GM12872 (cell line): ENCODE results near the gene PDGFC.

Experiments used
- TF ChIP-seq, protein P1 (sequence below): IDR thresholded peaks from 3 replicates; pipeline ENCODE4 v1.5.1; 2011; ENCODE audit warnings: low read depth, mild to moderate bottlenecking, low read length, moderate library complexity; ENCODE audit not compliant: insufficient read depth

The PDGFC gene

DNA sequence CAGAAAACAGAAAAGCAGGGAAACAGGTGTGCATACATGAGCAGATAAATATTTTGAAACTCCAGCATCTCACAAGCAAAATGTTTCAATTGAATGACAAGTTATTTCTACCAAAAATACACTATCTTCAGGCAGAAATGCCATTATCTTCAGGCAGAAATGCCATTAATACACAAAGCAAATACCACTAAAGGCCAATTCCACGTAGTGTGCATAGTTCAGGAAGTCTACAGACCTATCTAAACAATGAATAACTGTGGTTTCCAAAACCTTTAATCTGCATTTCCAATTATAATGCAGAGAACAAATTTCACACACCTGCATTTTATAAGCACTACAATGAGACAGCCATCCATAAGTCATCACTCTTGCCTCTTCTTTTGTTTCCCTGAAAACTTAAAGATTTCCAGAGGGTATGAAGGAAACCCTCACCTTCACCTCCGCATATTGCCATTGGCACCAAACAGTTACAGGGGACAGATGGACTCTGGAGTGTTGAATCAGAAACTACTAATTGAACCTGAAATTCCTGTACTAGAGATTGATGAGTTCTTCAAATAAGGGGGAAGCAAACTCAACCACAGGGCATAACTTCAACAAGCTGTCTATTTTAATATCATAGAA lies 179.0 kb downstream of the PDGFC start:
- TF ChIP-seq, protein P1, sequence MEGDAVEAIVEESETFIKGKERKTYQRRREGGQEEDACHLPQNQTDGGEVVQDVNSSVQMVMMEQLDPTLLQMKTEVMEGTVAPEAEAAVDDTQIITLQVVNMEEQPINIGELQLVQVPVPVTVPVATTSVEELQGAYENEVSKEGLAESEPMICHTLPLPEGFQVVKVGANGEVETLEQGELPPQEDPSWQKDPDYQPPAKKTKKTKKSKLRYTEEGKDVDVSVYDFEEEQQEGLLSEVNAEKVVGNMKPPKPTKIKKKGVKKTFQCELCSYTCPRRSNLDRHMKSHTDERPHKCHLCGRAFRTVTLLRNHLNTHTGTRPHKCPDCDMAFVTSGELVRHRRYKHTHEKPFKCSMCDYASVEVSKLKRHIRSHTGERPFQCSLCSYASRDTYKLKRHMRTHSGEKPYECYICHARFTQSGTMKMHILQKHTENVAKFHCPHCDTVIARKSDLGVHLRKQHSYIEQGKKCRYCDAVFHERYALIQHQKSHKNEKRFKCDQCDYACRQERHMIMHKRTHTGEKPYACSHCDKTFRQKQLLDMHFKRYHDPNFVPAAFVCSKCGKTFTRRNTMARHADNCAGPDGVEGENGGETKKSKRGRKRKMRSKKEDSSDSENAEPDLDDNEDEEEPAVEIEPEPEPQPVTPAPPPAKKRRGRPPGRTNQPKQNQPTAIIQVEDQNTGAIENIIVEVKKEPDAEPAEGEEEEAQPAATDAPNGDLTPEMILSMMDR: no peak

DNA sequence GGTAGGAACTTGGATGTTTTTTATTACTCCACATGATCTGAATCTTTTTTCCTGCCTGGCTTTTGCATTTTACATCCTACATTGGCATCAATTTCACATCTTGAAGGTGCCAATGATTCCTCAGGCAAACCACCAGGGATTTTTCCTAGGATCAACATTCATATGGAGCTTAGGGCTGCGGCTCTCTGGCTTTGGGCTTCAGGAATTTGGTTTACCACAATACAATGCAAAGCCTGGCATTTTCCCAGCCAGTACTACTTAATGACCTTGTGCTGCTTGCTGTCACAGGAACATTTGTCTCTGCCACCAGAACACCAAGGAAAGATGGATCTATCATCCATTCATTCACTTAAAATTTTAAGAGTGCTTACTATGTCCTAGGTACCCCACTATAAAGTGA lies 180.7 kb downstream of the PDGFC start:
- TF ChIP-seq, protein P1: no peak

DNA sequence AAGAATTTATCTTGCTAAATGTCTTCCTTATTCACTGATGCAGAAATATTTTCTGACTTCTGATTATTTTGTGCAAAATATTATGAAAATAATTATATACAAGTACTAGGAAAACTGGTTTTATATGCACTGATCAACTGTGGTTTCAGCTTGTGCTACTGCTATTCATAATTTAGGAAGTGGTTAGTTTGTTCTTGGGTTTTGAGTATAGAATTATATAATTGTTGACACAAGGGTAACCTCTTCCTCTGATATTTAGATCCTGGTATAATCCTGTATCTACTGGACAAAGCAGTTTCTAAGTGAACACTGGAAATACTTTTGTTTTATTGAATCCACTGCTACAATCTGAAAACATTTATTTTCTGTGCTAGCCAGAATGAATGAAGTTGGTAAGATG lies 182.8 kb downstream of the PDGFC start:
- TF ChIP-seq, protein P1: no peak

DNA sequence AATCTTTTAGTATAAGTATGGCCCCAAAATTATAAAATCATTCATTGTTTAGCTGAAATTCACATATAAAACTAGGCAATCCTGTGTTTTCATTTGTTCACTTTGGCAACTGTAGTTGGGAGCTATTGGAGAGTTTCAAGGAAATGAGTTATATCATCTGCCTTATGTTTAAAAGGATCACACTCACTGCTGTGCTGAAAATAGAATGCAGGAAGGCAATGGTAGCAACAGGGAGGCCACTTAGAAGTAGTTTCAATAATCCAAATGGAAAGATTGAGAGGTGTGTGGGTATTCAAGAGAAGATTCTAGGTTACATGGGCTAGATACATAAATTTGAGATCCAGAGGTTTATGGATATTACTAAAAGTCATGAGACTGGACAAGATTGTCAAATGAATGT lies 184.9 kb downstream of the PDGFC start:
- TF ChIP-seq, protein P1: no peak

DNA sequence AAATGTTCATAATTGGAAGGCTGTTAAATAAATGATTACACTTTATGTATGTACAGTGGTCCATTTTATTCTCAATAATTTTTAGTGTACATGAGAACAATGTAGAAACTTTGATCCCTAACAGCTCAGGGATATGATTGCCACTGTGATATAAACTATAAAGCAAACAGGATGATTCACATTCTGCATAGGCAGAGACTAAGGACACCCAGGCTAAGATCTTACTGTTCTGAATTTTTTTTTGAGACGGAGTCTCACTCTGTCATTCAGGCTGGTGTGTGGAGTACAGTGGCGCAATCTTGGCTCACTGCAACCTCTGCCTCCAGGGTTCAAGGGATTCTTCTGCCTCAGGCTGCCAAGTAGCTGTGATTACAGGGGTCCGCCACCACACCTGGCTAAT lies 186.6 kb downstream of the PDGFC start:
- TF ChIP-seq, protein P1: no peak

DNA sequence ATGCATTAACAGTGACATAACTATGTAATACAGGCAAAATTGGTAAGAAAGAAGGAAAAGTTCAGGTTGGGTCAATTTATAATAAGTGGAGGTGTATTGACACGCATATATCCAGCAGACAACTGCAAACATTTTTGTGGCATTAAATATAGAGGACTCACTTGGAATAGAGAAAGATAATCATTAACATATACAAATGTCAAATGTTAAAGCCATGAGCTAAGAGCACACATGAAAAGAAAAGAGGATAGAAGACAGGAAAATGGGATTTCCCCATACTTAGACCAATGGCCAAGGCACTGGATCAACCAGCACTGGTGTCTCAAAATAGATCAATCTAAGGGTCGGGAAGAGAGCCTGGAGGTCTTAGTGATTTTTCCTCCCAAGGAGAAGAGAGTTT lies 187.6 kb downstream of the PDGFC start:
- TF ChIP-seq, protein P1: no peak

DNA sequence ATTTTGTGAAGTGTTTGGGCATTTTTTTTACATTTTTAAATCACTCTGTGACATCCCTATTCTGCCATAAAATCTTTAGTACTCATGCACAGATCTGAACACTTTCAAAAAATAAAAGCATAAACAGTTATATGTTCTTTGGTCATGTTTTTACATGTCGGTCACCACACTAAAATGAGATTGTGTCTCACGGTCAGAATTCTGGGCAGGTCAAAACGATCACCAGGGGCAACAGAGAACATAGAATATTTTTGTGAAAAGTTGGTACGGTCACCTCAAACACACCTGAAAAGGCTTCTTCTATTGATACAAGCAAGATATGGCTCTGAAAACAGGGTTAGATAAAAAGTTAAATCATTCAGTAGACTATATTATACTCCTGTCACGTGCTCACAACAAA lies 189.1 kb downstream of the PDGFC start:
- TF ChIP-seq, protein P1: no peak
